Measurements from ENCODE around the gene MSRB1. TPM values are rescaled to one million over a fixed set of nuclear protein-coding genes. Genes with fewer than 3 reads are reported as not detected.

Gene MSRB1
- total RNA-seq, 4 donors from 2014 or later, result 5.0 to 43.7 (median 12.4) TPM

- Histone ChIP-seq H3K27me3 (peaks cover 14% of the 10 kb centered on the region), H3K4me3 (replicated peaks in 1 of 3) (no peak overlapping the region), H3K9me3 (no peaks in the 10 kb centered on the region), H3K36me3 (peaks cover 9 to 12% of the 10 kb centered on the region in 2 donors), H3K4me1 (peaks cover 24 to 36% of the 10 kb centered on the region in 2 donors), H3K27ac (no peak overlapping the region)
- TF ChIP-seq POLR2A (IDR thresholded peaks at IDR 0.05) (no peak), CTCF (IDR thresholded peaks at IDR 0.05) (no peak)
- DNase-seq, result no peak
- intact Hi-C loops (cut with DNase I), result no loop called here
- 1 to 3% methylated on average over 32 to 36 of the region's 50 CpGs for WGBS, 2 donors
These were observed 47.5 kb upstream of the MSRB1 start for GRCh38 chr16:1990351-1991134.

GRCh38 chr16:1990101-1990350 is 47.0 kb upstream of the MSRB1 start:
- H3K27me3 ChIP-seq, result peaks cover 14% of the 10 kb centered on the region
- no peak overlapping the region for H3K4me3 ChIP-seq (replicated peaks in 1 of 3)
- H3K27ac ChIP-seq, result no peak overlapping the region
- DNase-seq, result no peak
- no peak for TF ChIP-seq CTCF (IDR thresholded peaks at IDR 0.05)
- no peak for TF ChIP-seq POLR2A (IDR thresholded peaks at IDR 0.05)
- WGBS, 2 donors, result 0 to 9% methylated on average over 3 to 6 of the region's 25 CpGs
- H3K9me3 ChIP-seq, result no peaks in the 10 kb centered on the region
- peaks cover 24 to 40% of the 10 kb centered on the region in 2 donors for H3K4me1 ChIP-seq
- peaks cover 10 to 13% of the 10 kb centered on the region in 2 donors for H3K36me3 ChIP-seq
- intact Hi-C loops (cut with DNase I), result no loop called here

- Histone ChIP-seq H3K27me3 (peaks cover 14% of the 10 kb centered on the region), H3K4me1 (peaks cover 24 to 45% of the 10 kb centered on the region in 2 donors), H3K4me3 (replicated peaks in 1 of 3) (no peak within 1 kb of the TSS), H3K27ac (no peak within 1 kb of the TSS), H3K36me3 (peaks cover 10 to 13% of the 10 kb centered on the region in 2 donors), H3K9me3 (no peaks in the 10 kb centered on the region)
- intact Hi-C loops (cut with DNase I), result no loop called here
- WGBS, 2 donors, result 8 to 19% methylated on average over 14 to 19 of the region's 67 CpGs
- TF ChIP-seq POLR2A (IDR thresholded peaks at IDR 0.05) (no peak), CTCF (IDR thresholded peaks at IDR 0.05) (no peak)
- DNase-seq, result no peak
These were observed 46.5 kb upstream of the MSRB1 start, which contains the start of gene SYNGR3 for GRCh38 chr16:1989209-1990100. TSS of gene SYNGR3 (plus strand) at chr16:1989970. CDS start at chr16:1990103, 133 bp downstream.

- Histone ChIP-seq H3K4me3 (replicated peaks in 1 of 3) (no peak overlapping the region), H3K27me3 (peaks cover 14% of the 10 kb centered on the region), H3K27ac (no peak overlapping the region), H3K36me3 (peaks cover 10 to 13% of the 10 kb centered on the region in 2 donors), H3K9me3 (no peaks in the 10 kb centered on the region), H3K4me1 (peaks cover 20 to 40% of the 10 kb centered on the region in 2 donors)
- TF ChIP-seq POLR2A (IDR thresholded peaks at IDR 0.05) (no peak), CTCF (IDR thresholded peaks at IDR 0.05) (no peak)
- DNase-seq, result no peak
- WGBS, 2 donors, result 83 to 88% methylated on average over 8 to 10 of the region's 10 CpGs
- intact Hi-C loops (cut with DNase I), result no loop called here
These were observed 44.2 kb upstream of the MSRB1 start for GRCh38 chr16:1987198-1987597.
